GM10248 (cell line): ENCODE data around the gene GABRB3.

Experiments
- CTCF ChIA-PET: fragments of 300-600 bp; sonication (Branson Sonifier 250); formaldehyde crosslinking; extraction: SDS; loops from one replicate; lab custom pipeline; 2021; ENCODE audit warnings: antibody characterized with exemption; lab: Yijun Ruan, JAX
- POLR2A ChIA-PET: fragments of 350-650 bp; sonication (Branson Sonifier 250); formaldehyde crosslinking; extraction: SDS; loops from one replicate; lab custom pipeline; 2020; ENCODE audit warnings: antibody characterized with exemption; lab: Yijun Ruan, JAX
- DNase-seq: peaks from one replicate; pipeline ENCODE4 v3.0.0; 2012; ENCODE audit errors: extremely low spot score
- TF ChIP-seq, protein P1 (sequence below): IDR thresholded peaks from 2 replicates; pipeline ENCODE4 v1.5.1; 2012; ENCODE audit warnings: mild to moderate bottlenecking, low read depth; ENCODE audit errors: extremely low read depth, missing control alignments, control extremely low read depth

Gene GABRB3

DNA sequence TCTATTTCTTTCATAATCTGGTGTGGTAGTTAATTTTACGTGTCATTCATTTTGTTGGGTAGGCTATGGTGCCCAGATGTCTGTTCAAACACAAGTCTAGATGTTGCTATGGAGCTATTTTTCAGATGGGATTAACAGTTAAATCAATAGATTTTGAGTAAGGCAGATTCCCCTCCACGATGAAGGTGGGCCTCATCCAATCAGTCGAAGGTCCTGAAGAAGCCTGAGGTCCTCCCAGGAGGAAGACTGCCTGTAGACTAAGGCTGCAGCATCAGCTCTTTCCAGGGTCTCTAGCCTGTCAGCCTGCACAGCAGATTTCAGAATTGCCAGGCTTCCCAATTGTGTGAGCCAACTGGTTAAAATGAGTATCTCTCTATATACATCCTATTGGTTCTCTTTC is 92.9 kb downstream of the GABRB3 start:
- ChIA-PET CTCF (interaction anchor here (1.2 kb wide), 1 partner anchor 10 kb away, joined by 3 read pairs; no protein-coding TSS in a partner anchor), POLR2A (no interaction called here)
- TF ChIP-seq, protein P1, sequence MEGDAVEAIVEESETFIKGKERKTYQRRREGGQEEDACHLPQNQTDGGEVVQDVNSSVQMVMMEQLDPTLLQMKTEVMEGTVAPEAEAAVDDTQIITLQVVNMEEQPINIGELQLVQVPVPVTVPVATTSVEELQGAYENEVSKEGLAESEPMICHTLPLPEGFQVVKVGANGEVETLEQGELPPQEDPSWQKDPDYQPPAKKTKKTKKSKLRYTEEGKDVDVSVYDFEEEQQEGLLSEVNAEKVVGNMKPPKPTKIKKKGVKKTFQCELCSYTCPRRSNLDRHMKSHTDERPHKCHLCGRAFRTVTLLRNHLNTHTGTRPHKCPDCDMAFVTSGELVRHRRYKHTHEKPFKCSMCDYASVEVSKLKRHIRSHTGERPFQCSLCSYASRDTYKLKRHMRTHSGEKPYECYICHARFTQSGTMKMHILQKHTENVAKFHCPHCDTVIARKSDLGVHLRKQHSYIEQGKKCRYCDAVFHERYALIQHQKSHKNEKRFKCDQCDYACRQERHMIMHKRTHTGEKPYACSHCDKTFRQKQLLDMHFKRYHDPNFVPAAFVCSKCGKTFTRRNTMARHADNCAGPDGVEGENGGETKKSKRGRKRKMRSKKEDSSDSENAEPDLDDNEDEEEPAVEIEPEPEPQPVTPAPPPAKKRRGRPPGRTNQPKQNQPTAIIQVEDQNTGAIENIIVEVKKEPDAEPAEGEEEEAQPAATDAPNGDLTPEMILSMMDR = no peak
- no peak for DNase-seq

DNA sequence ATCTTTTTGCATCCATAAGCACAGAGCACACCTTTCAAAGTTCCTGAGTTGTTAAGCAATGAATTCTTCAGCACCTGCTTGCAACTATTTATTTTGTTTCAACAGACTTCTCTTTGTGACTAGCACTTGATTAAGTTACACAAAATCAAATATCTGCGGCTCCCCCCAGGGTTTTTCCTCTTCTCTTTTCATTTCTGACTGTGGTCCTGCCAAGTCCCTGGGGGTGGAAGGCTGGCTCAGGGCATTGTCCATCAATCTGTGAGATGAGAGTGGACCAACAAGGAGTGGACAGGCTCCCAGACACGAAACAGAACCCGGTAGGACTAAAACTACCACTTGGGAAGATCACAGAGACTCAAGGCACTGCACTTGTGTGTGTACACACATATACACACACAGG is 96.8 kb downstream of the GABRB3 start:
- TF ChIP-seq, protein P1 = no peak
- no peak for DNase-seq
- CTCF ChIA-PET = no interaction called here
- POLR2A ChIA-PET = no interaction called here

DNA sequence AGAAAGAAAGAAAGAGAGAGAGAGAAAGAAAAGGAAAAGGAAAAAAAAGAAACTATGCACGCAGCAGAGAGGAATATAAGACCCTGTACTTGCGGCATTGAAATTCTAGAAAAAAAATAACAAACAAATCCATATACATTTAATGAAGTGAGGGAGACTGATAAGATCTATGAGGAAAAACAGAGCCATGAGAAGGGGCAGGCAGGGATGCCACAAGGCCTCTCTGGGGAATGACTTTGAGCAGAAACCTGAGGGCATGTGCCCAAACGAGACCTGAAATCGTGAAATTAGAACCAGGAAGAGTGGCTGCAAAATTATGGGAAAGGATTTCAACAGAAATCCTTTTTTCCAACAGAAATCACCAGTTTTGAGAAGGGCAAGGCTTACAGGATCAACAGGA is 98.4 kb downstream of the GABRB3 start:
- no peak for DNase-seq
- CTCF ChIA-PET = no interaction called here
- TF ChIP-seq, protein P1 = no peak
- POLR2A ChIA-PET = no interaction called here

DNA sequence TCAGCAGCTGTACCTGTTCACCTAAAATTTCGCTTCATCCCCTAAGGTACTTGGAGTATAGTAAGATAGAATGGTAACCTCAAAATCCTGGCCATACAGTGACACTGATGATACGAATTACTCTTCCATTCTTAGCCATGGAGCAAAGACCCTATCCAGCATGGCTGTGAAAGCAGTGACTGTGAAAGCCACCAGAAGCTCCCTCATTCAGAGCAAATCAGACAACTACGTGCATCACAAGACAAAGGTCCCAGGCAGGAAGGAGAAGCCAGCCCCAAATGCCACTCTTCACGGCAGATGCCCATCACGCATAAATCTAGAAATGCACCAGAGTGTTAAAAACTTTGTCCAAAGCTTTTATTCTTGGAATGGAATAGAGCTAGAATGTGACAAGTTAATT is 99.4 kb downstream of the GABRB3 start:
- TF ChIP-seq, protein P1 = no peak
- ChIA-PET POLR2A (no interaction called here), CTCF (no interaction called here)
- no peak for DNase-seq

DNA sequence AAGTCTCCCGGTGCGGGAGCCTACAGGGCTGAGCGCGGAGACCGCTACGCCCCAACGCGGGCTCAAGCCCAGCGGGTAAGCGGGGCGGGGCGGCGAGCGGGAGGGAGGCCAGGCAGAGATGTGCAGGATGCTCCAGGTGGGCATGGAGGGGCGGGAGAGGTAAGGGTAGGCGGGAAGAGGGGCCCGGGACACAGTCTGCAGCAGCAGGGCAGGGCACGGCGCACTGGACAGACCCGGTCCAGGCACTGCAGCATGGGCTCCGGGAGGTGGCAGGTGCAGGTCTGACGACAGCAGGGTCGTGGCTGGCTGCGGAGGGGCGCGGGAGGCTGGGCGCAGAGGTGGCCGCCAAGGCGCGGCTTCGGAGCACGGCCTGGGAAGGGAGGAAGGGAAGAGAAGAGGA is 102.8 kb downstream of the GABRB3 start:
- TF ChIP-seq, protein P1 = no peak
- ChIA-PET CTCF (interaction anchor here (1.2 kb wide), 1 partner anchor 11 kb away, joined by 3 read pairs; no protein-coding TSS in a partner anchor), POLR2A (no interaction called here)
- DNase-seq = no peak

DNA sequence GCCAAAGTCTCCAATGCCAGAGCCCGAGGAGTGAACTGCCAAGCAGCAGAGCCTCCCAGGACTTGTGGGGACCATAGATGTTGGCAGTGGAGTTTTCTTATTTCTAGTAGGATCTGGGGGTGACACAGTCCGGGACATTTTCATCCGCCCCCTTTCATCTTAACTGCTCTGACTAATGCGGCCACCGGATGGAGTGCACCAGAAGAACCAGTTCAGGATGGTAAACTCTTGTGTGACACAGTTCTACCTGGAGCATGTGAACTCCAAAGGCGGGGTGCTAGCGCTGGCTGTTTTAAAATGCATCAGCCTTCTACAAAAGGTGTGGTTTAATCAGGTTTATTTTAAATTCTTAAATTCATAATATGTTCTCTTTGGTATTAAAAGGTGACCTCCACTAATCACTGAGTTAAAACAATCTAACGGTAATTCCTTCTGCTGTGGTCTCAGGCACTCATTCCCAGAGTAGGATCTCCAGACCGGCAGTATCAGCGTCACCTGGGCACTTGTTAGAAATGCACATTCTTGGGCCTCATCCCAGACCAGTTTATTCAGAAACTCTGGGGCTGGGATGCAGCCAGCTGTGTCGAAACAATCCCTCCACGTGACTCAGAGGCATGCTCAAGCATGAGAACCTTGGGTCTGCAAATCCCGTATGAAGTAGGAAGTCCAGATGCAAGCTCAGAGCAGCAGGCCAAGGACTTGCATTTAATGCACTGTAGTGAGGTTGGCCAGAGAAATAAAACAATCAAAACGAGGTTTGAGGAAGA is 105.5 kb downstream of the GABRB3 start:
- no peak for DNase-seq
- POLR2A ChIA-PET = no interaction called here
- CTCF ChIA-PET = interaction anchor here (1.3 kb wide), 1 partner anchor 15 kb away, joined by 3 read pairs; no protein-coding TSS in a partner anchor
- TF ChIP-seq, protein P1 = no peak
